IMR-90 (cell line): ENCODE measurements around the gene MED22. TPM values are rescaled to one million over a fixed set of nuclear protein-coding genes. Genes with fewer than 3 reads are reported as not detected.

Source experiments
- ATAC-seq: fragments of 200-7000 bp; cut with Tn5 transposase; 2 replicates; pipeline ENCODE4 v1.9.1; 2020; ENCODE audit warnings: low read depth, mild to moderate bottlenecking, moderate library complexity
- BruUV-seq: library from RNA; stranded (reverse); fragments of 400-500 nt; replicated peaks from 2 replicates; lab custom pipeline; 2021; lab: Mats Ljungman, UMichigan
- CTCF ChIA-PET: fragments of 300-600 bp; formaldehyde crosslinking; extraction: SDS; loops from one replicate; lab custom pipeline; 2021; ENCODE audit warnings: antibody characterized with exemption; lab: Yijun Ruan, JAX
- POLR2A ChIA-PET: fragments of 300-600 bp; sonication (Branson Sonifier 250); formaldehyde crosslinking; loops from one replicate; lab custom pipeline; 2022; ENCODE audit warnings: antibody characterized with exemption; ENCODE audit not compliant: unreplicated experiment; lab: Charles Lee
- DNase-seq: peaks from one replicate; pipeline ENCODE4 v3.0.0; 2013
- H2AFZ ChIP-seq: replicated peaks from 2 replicates; pipeline ENCODE3; 2013; ENCODE audit warnings: low read length, mild to moderate bottlenecking; ENCODE audit not compliant: poor library complexity
- H2AK5ac ChIP-seq: 2 replicates; pipeline ENCODE4 v1.6.1; 2013; ENCODE audit warnings: low read depth, low read length, inconsistent platforms
- H2AK9ac ChIP-seq: replicated peaks from 2 replicates; pipeline ENCODE3; 2013; ENCODE audit warnings: mild to moderate bottlenecking, low read depth, low read length, moderate library complexity; ENCODE audit not compliant: poor library complexity
- H2BK120ac ChIP-seq: 2 replicates; pipeline ENCODE4 v1.6.1; 2013; ENCODE audit warnings: low read depth, low read length, inconsistent platforms
- H2BK15ac ChIP-seq: 3 replicates; pipeline ENCODE4 v1.6.1; 2013; ENCODE audit warnings: low read depth, low read length, inconsistent platforms
- H2BK20ac ChIP-seq: 2 replicates; pipeline ENCODE4 v1.6.1; 2013; ENCODE audit warnings: low read depth, mild to moderate bottlenecking, inconsistent platforms, low read length, moderate library complexity
- H2BK5ac ChIP-seq: 2 replicates; pipeline ENCODE4 v1.6.1; 2013; ENCODE audit warnings: mild to moderate bottlenecking, low read depth, low read length, inconsistent platforms; ENCODE audit not compliant: poor library complexity, severe bottlenecking
- H3K14ac ChIP-seq: replicated peaks from 2 replicates; pipeline ENCODE4 v1.6.1; 2013; ENCODE audit warnings: low read depth, low read length, inconsistent platforms
- H3K18ac ChIP-seq: 2 replicates; pipeline ENCODE4 v1.6.1; 2013; ENCODE audit warnings: low read depth, low read length, control low read depth
- H3K23ac ChIP-seq: 2 replicates; pipeline ENCODE4 v1.6.1; 2013; ENCODE audit warnings: low read depth, low read length, inconsistent platforms
- H3K27ac ChIP-seq: 2 replicates; pipeline ENCODE4 v1.5.1; 2013; ENCODE audit warnings: mild to moderate bottlenecking, control low read depth, low read length; ENCODE audit not compliant: insufficient read depth
- H3K27me3 ChIP-seq: 2 replicates; pipeline ENCODE4 v1.6.1; 2013; ENCODE audit warnings: low read length; ENCODE audit not compliant: control insufficient read depth, insufficient read depth
- H3K36me3 ChIP-seq: 2 replicates; pipeline ENCODE4 v1.6.1; 2013; ENCODE audit warnings: low read length, mixed read lengths; ENCODE audit not compliant: control insufficient read depth, insufficient read depth
- H3K4ac ChIP-seq: 2 replicates; pipeline ENCODE4 v1.6.1; 2013; ENCODE audit warnings: low read depth, low read length, inconsistent platforms
- H3K4me1 ChIP-seq: 2 replicates; pipeline ENCODE4 v1.6.1; 2013; ENCODE audit warnings: low read length, mixed read lengths; ENCODE audit not compliant: control insufficient read depth, insufficient read depth
- H3K4me2 ChIP-seq: 2 replicates; pipeline ENCODE4 v1.6.1; 2013; ENCODE audit warnings: low read depth, mild to moderate bottlenecking, control low read depth, low read length, moderate library complexity
- H3K4me3 ChIP-seq: 2 replicates; pipeline ENCODE4 v1.5.1; 2013; ENCODE audit warnings: low read depth, mild to moderate bottlenecking, control low read depth, low read length, moderate library complexity; ENCODE audit not compliant: insufficient read depth
- H3K56ac ChIP-seq: 2 replicates; pipeline ENCODE4 v1.6.1; 2013; ENCODE audit warnings: low read length, inconsistent platforms; ENCODE audit not compliant: insufficient read depth; ENCODE audit errors: extremely low read depth
- H3K79me1 ChIP-seq, 2 experiments: 2 replicates each; pipeline ENCODE4 v1.6.1; 2013; ENCODE audit warnings: low read length in 2 of 2, inconsistent platforms in 1 of 2, low read depth in 1 of 2
- H3K9ac ChIP-seq: 2 replicates; pipeline ENCODE4 v1.6.1; 2013; ENCODE audit warnings: low read depth, low read length, control low read depth
- H3K9me1 ChIP-seq: 2 replicates; pipeline ENCODE4 v1.6.1; 2013; ENCODE audit warnings: low read length, inconsistent platforms; ENCODE audit not compliant: insufficient read depth
- H3K9me3 ChIP-seq: 2 replicates; pipeline ENCODE4 v1.6.1; 2013; ENCODE audit warnings: low read length; ENCODE audit not compliant: control insufficient read depth, insufficient read depth
- H4K20me1 ChIP-seq: 2 replicates; pipeline ENCODE4 v1.6.1; 2013; ENCODE audit warnings: low read length, inconsistent platforms; ENCODE audit not compliant: insufficient read depth
- H4K5ac ChIP-seq: 2 replicates; pipeline ENCODE4 v1.6.1; 2013; ENCODE audit warnings: mild to moderate bottlenecking, low read depth, low read length, control low read depth
- H4K8ac ChIP-seq, 2 experiments: 2 replicates each; pipeline ENCODE4 v1.6.1; 2013; ENCODE audit warnings: low read depth in 2 of 2, low read length in 2 of 2, control low read depth in 1 of 2, inconsistent platforms in 1 of 2
- H4K91ac ChIP-seq: 2 replicates; pipeline ENCODE4 v1.6.1; 2013; ENCODE audit warnings: low read depth, low read length, inconsistent platforms; ENCODE audit not compliant: insufficient read depth
- FOS ChIP-seq: fragments of 150-350 bp; IDR thresholded peaks from 2 replicates; pipeline ENCODE4 v1.6.1; 2016; ENCODE audit warnings: low read depth, low read length
- NFE2L2 ChIP-seq: fragments of 150-350 bp; IDR thresholded peaks from 2 replicates; pipeline ENCODE4 v1.6.1; 2016; ENCODE audit warnings: low read depth, mild to moderate bottlenecking, low read length
- SMC3 ChIP-seq: fragments of 150-350 bp; IDR thresholded peaks from 2 replicates; pipeline ENCODE4 v1.6.1; 2016; ENCODE audit warnings: low read depth, mild to moderate bottlenecking, antibody characterized with exemption, low read length, moderate library complexity
- WGBS, 2 experiments: methylation state at CpG; one replicate each; pipeline versions ENCODE4 v1.1.5 to v1.1.7; 2013; ENCODE audit warnings: missing lambda C conversion rate in 2 of 2; ENCODE audit not compliant: insufficient read length in 1 of 2; ENCODE audit errors: extremely low coverage in 2 of 2; 5-methylcytosine and 5-hydroxymethylcytosine counted together
- dilution Hi-C: fragments of 300-500 bp; cut with HindIII; formaldehyde crosslinking; loops from one replicate; pipeline ENCODE4 v1.14.3; 2018; ENCODE audit warnings: low sequenced_read_pairs; ENCODE audit not compliant: unreplicated experiment
- in situ Hi-C: fragments of 300-500 bp; cut with MboI; formaldehyde crosslinking; loops from 3 replicates; pipeline ENCODE4 v1.14.3; 2019; ENCODE audit warnings: low sequenced_read_pairs, inconsistent platforms, mixed read lengths
- intact Hi-C: fragments of 100-400 bp; cut with micrococcal nuclease; formaldehyde crosslinking; loops from 2 replicates; pipeline ENCODE4 v1.10.0; 2022
- polyA plus RNA-seq, 3 experiments: library from polyadenylated mRNA; depleted of rRNA; stranded (reverse); fragments of >200 nt; gene quantifications; 2 replicates each; pipeline ENCODE4 v1.2.3, GENCODE V29; 2012; ENCODE audit warnings: low replicate concordance in 1 of 3
- total RNA-seq: library from RNA; depleted of rRNA; stranded (reverse); fragments of >200 nt; gene quantifications from 2 replicates; pipeline ENCODE4 v1.2.3, GENCODE V29; 2012

Gene MED22
- total and polyA plus RNA-seq, 2 of the 4 experiments (the other 2 are of a cell fraction): 7.9 to 28.3 TPM

DNA sequence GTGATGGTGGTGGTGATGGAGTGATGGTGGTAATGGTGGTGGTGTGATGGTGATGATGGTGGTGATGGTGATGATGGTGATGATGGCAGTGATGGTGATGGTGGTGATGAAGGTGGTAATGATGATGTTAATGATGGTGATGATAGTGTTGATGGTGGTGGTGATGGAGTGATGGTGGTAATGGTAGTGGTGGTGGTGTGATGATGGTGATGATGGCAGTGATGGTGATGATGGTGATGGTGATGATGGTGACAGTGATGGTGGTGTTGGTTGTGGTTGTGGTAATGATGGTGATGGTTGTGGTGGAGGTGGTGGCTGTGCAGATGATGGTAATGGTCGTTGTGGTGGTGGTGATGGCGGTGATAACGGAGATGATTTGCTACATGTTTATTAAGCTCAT lies 35.5 kb upstream of the MED22 start:
- no peak overlapping the region for H2BK15ac ChIP-seq
- H2AK9ac ChIP-seq: peak overlapping the region; percentile 28
- no TSS peak for BruUV-seq
- ChIA-PET CTCF (no interaction called here), POLR2A (no interaction called here)
- WGBS, 2 experiments: 90% methylated on average over 3 of the region's 3 CpGs; no CpG with 5 or more reads in 1 of the 2 experiments
- H3K36me3 ChIP-seq: no peaks in the 10 kb centered on the region
- no peak overlapping the region for H3K4me3 ChIP-seq
- no peaks in the 10 kb centered on the region for H3K79me1 ChIP-seq
- H3K56ac ChIP-seq: no peak overlapping the region
- no peak overlapping the region for H3K14ac ChIP-seq
- ATAC-seq (no peak), DNase-seq (no peak)
- no peak overlapping the region for H3K23ac ChIP-seq
- no peak overlapping the region for H3K4ac ChIP-seq
- no peak overlapping the region for H2BK120ac ChIP-seq
- peak overlapping the region; percentile 21 for H2AFZ ChIP-seq
- no peak overlapping the region for H4K5ac ChIP-seq
- no peaks in the 10 kb centered on the region; the same call in 1 of the 2 replicates for H4K20me1 ChIP-seq
- no peaks in the 10 kb centered on the region for H3K27me3 ChIP-seq
- in situ Hi-C loops: no loop called here
- H3K4me2 ChIP-seq: no peak overlapping the region
- no peaks in the 10 kb centered on the region for H3K4me1 ChIP-seq
- TF ChIP-seq FOS (no peak), SMC3 (no peak), NFE2L2 (no peak)
- peak overlapping the region; percentile 81 for H2BK5ac ChIP-seq
- H3K9me3 ChIP-seq: no peaks in the 10 kb centered on the region
- H4K91ac ChIP-seq: no peak overlapping the region
- H3K27ac ChIP-seq: no peak overlapping the region
- H3K9ac ChIP-seq: no peak overlapping the region
- no peaks in the 10 kb centered on the region for H3K9me1 ChIP-seq
- intact Hi-C loops: no loop called here
- H3K18ac ChIP-seq: no peak overlapping the region
- dilution Hi-C loops: no loop called here
- H2AK5ac ChIP-seq: no peak overlapping the region
- no peak overlapping the region for H2BK20ac ChIP-seq
- H4K8ac ChIP-seq: no peak overlapping the region
